HG02642 (cell line): ENCODE measurements around the gene FAM156B.
"Not testable (repeated sequence)": the region's sequence is repeated elsewhere in the genome, so short reads cannot be mapped to it uniquely, and the experiment has no call there.

Experiments
- ATAC-seq: cut with Tn5 transposase; IDR thresholded peaks from one replicate; pipeline ENCODE4 v1.9.1; 2021; ENCODE audit warnings: mild to moderate bottlenecking; ENCODE audit not compliant: unreplicated experiment, poor library complexity

Gene FAM156B

DNA sequence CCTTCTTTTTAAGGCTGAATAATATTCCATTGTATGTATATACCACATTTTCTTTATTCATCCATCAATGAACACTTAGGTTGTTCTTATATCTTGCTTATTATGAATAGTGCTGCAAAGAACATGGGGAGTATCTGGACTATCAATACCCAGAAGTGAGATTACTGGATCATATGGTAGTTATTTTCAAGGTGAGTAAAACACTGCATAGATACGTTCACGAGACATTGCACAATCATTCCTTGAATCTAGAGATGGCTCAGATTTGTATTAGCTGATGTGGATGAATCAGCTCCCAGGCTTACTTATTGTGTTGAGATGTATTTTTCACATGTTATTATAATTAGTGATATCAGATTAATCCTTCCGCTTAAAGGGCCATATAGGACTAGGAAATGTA is 17.6 kb downstream of the FAM156B start:
- not testable (repeated sequence) for ATAC-seq

DNA sequence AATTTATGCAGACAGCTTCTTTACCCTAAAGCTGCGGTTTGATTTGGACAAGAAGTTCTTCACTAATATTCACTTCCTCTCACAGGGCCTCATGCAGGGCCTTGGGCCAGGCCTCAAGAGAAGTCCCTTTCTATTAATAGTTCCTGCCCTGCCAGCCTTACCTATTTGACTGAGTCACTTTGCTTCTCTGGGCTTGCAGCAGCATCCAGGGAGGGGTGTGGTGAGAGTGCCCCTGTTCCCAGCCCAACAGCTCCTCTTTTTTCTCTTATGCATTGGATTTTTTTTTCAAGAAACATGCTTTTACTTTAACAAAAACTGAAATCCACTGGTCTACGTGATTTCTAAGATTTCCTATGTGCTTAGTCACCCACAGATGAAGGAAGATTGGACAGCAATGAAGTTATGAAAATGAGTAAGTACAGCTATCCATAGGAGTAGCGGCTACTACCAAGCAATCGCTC is 26.7 kb downstream of the FAM156B start:
- ATAC-seq: peak; percentile 46

DNA sequence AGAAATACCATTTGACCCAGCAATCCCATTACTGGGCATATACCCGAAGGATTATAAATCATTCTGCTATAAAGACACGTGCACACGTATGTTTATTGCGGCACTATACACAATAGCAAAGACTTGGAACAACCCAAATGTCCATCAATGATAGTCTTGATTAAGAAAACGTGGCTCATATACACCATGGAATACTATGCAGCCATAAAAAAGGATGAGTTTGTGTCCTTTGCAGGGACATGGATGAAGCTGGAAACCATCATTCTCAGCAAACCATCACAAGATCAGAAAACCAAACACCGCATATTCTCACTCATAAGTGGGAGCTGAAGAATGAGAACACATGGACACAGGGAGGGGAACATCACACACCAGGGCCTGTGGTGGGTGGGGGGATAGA is 33.1 kb downstream of the FAM156B start:
- ATAC-seq: not testable (repeated sequence)

DNA sequence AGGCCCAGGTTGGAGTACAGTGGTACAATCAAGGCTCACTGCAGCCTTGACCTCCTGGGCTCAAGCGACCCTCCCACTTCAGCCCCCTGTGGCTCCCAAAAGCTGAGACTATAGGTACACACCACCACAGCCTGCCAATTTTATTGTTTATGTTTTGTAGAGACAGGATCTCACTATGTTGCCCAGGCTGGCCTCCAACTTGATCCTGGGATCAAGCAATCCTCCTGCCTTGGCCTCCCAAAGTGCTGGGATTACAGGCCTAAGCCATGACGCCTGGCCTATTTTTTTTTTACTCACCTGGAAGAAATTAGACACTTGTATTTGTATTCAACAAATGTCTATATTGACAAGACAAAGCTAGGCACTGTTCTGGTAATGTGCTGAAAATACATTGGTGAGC is 36.1 kb downstream of the FAM156B start:
- ATAC-seq: no peak

DNA sequence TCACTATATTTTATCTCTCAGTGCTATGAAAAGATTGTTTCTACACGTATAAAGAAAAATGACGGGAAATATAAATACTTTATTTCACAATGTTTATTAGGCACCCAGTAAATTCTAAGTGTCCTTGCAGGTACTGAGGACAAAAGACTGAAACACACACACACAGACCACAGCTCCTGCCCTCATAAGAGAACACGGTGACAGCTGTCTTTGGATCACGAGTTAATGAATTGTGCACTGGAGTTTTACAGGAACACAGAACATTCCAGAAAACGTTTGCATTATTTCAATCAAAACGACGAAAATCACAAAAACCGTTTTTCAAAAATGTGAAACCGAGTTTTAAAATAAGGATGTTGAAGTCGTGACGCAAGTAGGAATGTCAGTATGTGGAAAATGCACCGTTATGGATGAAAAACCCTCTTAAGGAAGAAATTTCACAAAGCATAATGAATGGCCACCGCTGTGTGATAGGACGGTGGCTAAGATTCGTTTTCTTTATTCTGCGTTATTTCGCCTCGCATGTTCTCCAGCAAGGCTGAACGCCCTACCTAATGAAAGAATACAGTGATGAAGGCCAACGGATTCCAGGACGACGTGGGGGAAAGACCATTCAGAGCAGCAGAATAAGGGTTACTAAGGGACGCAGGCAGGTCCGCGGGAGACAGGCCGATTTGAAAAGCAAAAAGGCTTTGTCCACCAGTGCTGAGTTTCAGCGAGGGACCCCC is 37.0 kb downstream of the FAM156B start:
- ATAC-seq: no peak

DNA sequence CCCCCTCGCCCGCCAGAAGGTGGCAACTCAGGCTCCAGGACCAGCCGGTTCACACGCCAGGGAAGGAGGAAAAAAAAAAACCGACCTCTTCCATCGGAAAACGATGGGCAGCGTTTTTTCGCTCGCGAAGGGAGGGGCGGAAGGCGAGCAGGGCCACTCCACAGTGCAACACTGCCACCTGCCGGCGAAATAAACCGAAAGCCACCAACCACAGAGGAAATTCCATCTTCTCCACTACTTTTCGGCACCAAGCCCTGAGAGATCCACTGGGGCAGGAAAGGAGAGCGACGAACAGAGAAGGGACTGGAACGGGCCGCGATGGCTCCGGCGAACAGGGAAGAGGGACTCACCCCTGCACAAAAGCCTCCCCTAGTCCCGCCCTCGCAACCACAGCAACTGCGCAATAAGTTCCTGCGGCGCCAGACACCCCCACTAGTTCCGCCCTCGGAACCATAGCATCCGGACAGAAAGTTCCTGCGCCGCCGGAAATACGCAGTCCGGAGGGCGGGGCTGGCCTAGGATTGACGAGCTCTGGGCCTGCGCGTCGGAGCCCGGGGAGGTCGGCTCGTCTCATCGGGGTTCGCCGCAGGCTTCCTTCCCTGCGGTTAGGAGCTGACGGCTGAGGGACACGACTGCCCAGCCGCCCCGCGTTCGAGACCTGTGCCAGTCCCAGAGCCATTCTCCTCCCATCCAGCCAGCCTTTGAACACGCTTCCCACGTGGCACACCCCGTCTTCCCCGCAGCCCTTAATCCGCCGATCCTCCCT is 37.8 kb downstream of the FAM156B start:
- peak; percentile 95 for ATAC-seq

DNA sequence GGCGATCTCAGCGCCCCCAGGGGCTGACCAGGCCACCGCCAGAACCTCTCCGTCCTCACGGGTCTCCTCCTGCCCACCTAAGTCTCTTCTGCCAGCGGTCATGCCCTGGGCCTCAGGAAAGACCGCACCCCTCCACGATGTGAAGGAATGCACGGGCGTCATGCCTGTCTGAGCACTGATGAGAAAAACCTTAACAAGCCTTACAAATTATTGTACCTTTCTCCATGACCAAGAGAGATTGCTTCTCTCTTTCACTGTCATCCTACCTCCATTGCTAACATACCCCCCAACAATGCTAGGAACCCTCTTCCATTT is 38.3 kb downstream of the FAM156B start:
- not testable (repeated sequence) for ATAC-seq

DNA sequence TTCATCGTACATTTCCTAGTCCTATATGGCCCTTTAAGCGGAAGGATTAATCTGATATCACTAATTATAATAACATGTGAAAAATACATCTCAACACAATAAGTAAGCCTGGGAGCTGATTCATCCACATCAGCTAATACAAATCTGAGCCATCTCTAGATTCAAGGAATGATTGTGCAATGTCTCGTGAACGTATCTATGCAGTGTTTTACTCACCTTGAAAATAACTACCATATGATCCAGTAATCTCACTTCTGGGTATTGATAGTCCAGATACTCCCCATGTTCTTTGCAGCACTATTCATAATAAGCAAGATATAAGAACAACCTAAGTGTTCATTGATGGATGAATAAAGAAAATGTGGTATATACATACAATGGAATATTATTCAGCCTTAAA is 43.6 kb downstream of the FAM156B start:
- not testable (repeated sequence) for ATAC-seq

DNA sequence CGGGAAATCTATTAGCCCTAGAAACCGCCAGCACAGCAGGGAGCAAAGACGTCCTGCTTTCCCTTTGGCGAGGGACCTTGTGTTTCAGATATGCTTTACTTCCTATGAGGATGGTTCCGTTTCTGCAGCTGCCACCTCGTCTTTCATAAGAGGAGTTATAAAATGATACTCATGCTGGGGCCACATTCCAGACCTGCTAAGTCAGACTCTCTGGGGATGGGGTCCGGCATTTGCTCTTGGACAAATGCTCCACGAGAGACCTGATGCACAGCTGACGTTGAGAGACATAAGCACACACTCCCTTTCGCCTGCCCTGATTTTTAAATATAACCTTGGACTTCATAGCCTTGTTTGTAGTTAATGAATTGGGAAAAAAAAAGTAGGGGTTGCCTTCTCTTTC is 44.6 kb downstream of the FAM156B start:
- not testable (repeated sequence) for ATAC-seq

DNA sequence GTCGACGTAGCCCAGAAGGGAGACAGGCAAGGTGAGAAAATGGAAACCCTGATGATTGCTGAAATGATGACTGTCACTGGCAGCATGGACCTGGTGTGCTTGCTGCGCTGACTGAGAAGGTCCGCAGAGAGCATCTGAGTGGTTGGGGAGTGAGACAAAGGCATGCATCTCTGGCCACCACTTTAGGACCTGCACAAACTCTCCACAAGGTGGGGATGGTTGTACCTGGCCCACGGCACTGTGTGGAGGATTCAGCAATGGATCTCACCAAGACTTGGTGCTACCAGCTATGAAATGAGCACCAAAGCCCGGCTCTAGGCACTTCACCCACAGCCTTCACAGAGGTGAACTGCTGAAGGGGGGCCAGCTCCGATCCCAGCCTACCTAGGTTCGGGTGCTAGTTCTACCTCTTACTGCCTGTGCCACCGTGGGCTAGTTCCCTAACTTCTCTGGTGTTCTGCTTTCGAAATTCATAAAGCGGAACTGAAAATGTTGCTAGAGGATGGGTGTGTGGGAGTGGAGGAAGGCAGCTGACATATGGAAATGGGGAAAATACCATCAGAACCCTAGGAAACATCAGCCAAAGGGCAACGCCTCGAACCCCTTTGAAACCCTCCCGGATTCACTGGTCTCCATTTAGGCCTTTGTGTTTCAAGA is 48.8 kb downstream of the FAM156B start:
- ATAC-seq: not testable (repeated sequence)

DNA sequence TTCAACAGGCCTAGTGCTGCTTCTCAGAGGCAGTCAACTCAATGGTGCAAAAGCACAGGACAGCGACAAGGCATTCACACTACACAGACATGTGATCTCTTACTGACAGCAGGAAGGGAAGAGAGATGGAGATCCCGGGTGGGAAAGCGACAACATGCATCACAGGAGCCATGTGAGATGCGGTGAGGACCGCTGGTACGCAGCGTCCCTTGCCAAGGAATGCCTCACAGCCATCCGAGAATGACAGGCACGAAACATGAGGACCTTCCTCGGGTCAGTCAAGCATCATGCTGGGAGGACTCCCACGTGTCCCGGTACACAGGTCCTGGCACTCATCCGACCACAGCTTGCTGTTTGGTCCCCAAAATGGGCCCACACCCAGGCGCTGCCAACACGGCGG is 50.4 kb downstream of the FAM156B start:
- ATAC-seq: not testable (repeated sequence)

DNA sequence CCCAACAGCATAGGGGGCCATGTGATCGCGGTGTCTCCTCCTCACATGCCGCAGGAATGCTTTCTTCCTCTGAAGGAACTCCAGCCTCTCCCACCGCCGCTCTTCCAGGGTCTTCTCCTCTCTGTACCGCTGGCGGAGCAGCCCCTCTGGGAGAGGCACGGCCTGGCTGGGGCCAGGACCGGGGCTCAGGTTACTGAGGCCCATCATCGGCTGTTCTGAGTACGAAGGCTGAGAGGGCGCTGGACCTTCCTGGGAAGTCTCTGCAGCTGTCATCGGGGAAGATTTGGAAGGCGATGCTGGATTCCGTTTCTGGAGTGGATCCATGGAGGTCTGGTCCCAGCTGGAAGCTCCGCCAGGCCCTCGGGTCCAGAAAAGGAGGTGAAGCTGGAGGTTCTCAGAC is 51.1 kb downstream of the FAM156B start:
- not testable (repeated sequence) for ATAC-seq

DNA sequence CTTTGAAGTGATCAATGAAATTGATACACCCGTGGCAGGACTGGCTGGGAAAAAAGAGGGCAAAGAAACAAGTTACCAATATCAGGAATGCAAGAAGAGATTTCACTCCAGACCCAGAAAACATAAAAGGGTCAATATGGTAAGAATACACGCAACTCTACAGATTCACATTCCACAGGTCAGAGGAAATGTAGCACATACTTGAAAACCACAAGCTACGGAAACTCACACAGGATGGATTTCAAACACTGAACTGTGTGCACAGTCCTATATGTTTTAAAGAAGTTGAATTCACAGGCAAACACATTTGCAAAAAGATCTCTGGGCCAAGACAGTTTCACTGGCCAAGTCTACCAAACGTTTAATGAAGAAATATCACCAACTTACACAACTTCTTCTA is 52.2 kb downstream of the FAM156B start:
- not testable (repeated sequence) for ATAC-seq

DNA sequence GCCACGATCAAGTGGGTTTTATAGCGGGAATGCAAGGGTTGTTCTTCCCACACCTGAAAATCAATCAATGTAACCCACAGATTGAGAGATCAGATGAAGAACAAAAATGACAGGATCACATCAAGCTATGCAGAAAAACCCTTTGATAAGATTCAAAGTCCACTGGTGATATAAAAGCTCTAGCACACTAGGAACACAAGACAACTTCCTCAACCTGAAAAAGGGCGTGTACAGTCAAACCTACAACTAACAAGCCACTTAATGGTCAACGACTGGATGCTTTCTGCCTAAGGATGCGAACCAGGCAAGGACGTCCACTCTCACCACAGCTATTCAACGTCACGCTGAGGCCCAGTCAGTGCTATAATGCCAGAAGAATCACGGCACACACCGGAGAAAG is 52.8 kb downstream of the FAM156B start:
- ATAC-seq: not testable (repeated sequence)
